ENCODE results near the gene SORT1. TPM values are rescaled to one million over a fixed set of nuclear protein-coding genes. Genes with fewer than 3 reads are reported as not detected.

Gene SORT1
- polyA plus RNA-seq, 3 donors = 21.3 to 41.1 (median 35.3) TPM

GRCh38 chr1:109274533-109275476, 122.9 kb downstream of the SORT1 start:
- H3K79me2 ChIP-seq (ENCODE audit: insufficient read depth, low read length) = no peaks in the 10 kb centered on the region
- no peaks in the 10 kb centered on the region for H4K20me1 ChIP-seq (ENCODE audit: insufficient read depth, low read length)
- no peak for DNase-seq
- peaks cover 5 to 15% of the 10 kb centered on the region in 2 donors for H3K36me3 ChIP-seq (replicated peaks in 1 of 2; ENCODE audit: control insufficient read depth in 1 of 2, insufficient read depth in 2 of 2, low read length in 2 of 2)
- H3K9ac ChIP-seq (ENCODE audit: insufficient read depth, low read length, poor library complexity, severe bottlenecking) = peak overlapping the region; percentile 15
- H3K4me1 ChIP-seq (ENCODE audit: control insufficient read depth in 1 of 2, insufficient read depth in 2 of 2, low read length in 2 of 2) = peaks cover 12 to 25% of the 10 kb centered on the region in 2 donors
- no peak overlapping the region for H3K4me2 ChIP-seq (replicated peaks; ENCODE audit: extremely low read depth, low read length, poor library complexity, severe bottlenecking)
- H3K27me3 ChIP-seq (ENCODE audit: control insufficient read depth in 2 of 2, insufficient read depth in 2 of 2, low read length in 2 of 2) = no peaks in the 10 kb centered on the region
- Mint-ChIP-seq H3K27me3 (ENCODE audit: low read depth in 3 of 3) (peaks cover 6 to 10% (median 8%) of the 10 kb centered on the region in 3 donors), H3K27ac (peak overlapping the region in 2 of 7 donors; percentile 23 to 75), H3K9me3 (no peaks in the 10 kb centered on the region), H3K4me1 (peaks cover 33% of the 10 kb centered on the region), H3K4me3 (peak overlapping the region in 1 of 2 donors; percentile 55), H3K36me3 (peaks cover 6 to 7% of the 10 kb centered on the region in 2 donors)
- WGBS (ENCODE audit: insufficient coverage) = 91% methylated on average over 10 of the region's 24 CpGs
- no peak overlapping the region for H3K4me3 ChIP-seq (replicated peaks in 1 of 3; ENCODE audit: low read depth in 2 of 3, low read length in 3 of 3)
- no peak for TF ChIP-seq CTCF (IDR thresholded peaks at IDR 0.05)
- H3K9me3 ChIP-seq (replicated peaks in 1 of 2; ENCODE audit: control insufficient read depth in 1 of 2, insufficient read depth in 1 of 2, low read length in 2 of 2) = no peaks in the 10 kb centered on the region
- no peak overlapping the region for H3K27ac ChIP-seq (ENCODE audit: low read depth in 1 of 2, low read length in 2 of 2)
- H2AFZ ChIP-seq (ENCODE audit: insufficient read depth, low read depth, low read length, poor library complexity, severe bottlenecking) = peak overlapping the region; percentile 63
- intact Hi-C loops (cut with micrococcal nuclease) = loop anchor here in 1 of 2 donors (10.0 kb wide), 1 partner anchor 260 kb away; the partner anchor contains the start of gene GPR61

- intact Hi-C loops (cut with micrococcal nuclease) = loop anchor here in 1 of 2 donors (10.0 kb wide), 1 partner anchor 261 kb away; the partner anchor contains the start of gene GPR61
- Mint-ChIP-seq H3K4me1 (peaks cover 26% of the 10 kb centered on the region), H3K9me3 (no peaks in the 10 kb centered on the region), H3K27me3 (ENCODE audit: low read depth in 3 of 3) (peaks cover 6 to 10% (median 8%) of the 10 kb centered on the region in 3 donors), H3K36me3 (peaks cover 0 to 4% of the 10 kb centered on the region in 2 donors), H3K4me3 (peak overlapping the region; percentile 64 to 71), H3K27ac (peak overlapping the region in 3 of 7 donors; percentile 42 to 46 (median 46))
- H2AFZ ChIP-seq (ENCODE audit: insufficient read depth, low read depth, low read length, poor library complexity, severe bottlenecking) = peak overlapping the region; percentile 63
- no peak for TF ChIP-seq CTCF (IDR thresholded peaks at IDR 0.05)
- no peak for DNase-seq
- H3K27ac ChIP-seq (ENCODE audit: low read depth in 1 of 2, low read length in 2 of 2) = no peak overlapping the region
- H3K4me1 ChIP-seq (ENCODE audit: control insufficient read depth in 1 of 2, insufficient read depth in 2 of 2, low read length in 2 of 2) = peaks cover 12 to 24% of the 10 kb centered on the region in 2 donors
- no peaks in the 10 kb centered on the region for H3K9me3 ChIP-seq (replicated peaks in 1 of 2; ENCODE audit: control insufficient read depth in 1 of 2, insufficient read depth in 1 of 2, low read length in 2 of 2)
- H3K36me3 ChIP-seq (replicated peaks in 1 of 2; ENCODE audit: control insufficient read depth in 1 of 2, insufficient read depth in 2 of 2, low read length in 2 of 2) = peaks cover 0 to 10% of the 10 kb centered on the region in 2 donors
- peak overlapping the region in 1 of 3 experiments; percentile 17 for H3K4me3 ChIP-seq (replicated peaks in 1 of 3; ENCODE audit: low read depth in 2 of 3, low read length in 3 of 3)
- no peaks in the 10 kb centered on the region for H4K20me1 ChIP-seq (ENCODE audit: insufficient read depth, low read length)
- WGBS (ENCODE audit: insufficient coverage) = 54% methylated on average over 25 of the region's 30 CpGs
- H3K9ac ChIP-seq (ENCODE audit: insufficient read depth, low read length, poor library complexity, severe bottlenecking) = peak overlapping the region; percentile 15
- no peaks in the 10 kb centered on the region for H3K27me3 ChIP-seq (ENCODE audit: control insufficient read depth in 2 of 2, insufficient read depth in 2 of 2, low read length in 2 of 2)
- H3K4me2 ChIP-seq (replicated peaks; ENCODE audit: extremely low read depth, low read length, poor library complexity, severe bottlenecking) = peak overlapping the region; percentile 37
- no peaks in the 10 kb centered on the region for H3K79me2 ChIP-seq (ENCODE audit: insufficient read depth, low read length)
Measured at GRCh38 chr1:109273570-109274288, 124.0 kb downstream of the SORT1 start.
